Activated T-cell treated with anti-CD3 and anti-CD28 coated beads, Interleukin-2, amount 50 U/mL, for 24 hours (primary cell): ENCODE data around the gene LEMD3.
A peak's percentile ranks its signal among the peaks of the same experiment; 100 is the strongest.

Experiments used
- DNase-seq: peaks from one replicate; pipeline ENCODE4 v3.0.0-alpha.2; 2020
- H3K27ac Mint-ChIP-seq: 2 replicates; pipeline ENCODE4 v1.8.0; 2020; ENCODE audit warnings: mild to moderate bottlenecking, mixed read lengths
- H3K27me3 Mint-ChIP-seq: 2 replicates; pipeline ENCODE4 v1.8.0; 2020; ENCODE audit warnings: mixed read lengths
- H3K36me3 Mint-ChIP-seq: 2 replicates; pipeline ENCODE4 v1.8.0; 2020; ENCODE audit warnings: low read depth, mixed read lengths
- H3K4me1 Mint-ChIP-seq: 2 replicates; pipeline ENCODE4 v1.8.0; 2020; ENCODE audit warnings: low read depth, mixed read lengths
- H3K4me3 Mint-ChIP-seq: 2 replicates; pipeline ENCODE4 v1.8.0; 2020; ENCODE audit warnings: mild to moderate bottlenecking, moderate library complexity, mixed read lengths
- H3K9me3 Mint-ChIP-seq: 2 replicates; pipeline ENCODE4 v1.8.0; 2020; ENCODE audit warnings: mixed read lengths

Gene LEMD3

GRCh38 chr12:65155784-65156183, 13.6 kb upstream of the LEMD3 start:
- H3K27ac Mint-ChIP-seq, result peak overlapping the region; percentile 81
- H3K36me3 Mint-ChIP-seq, result no peaks in the 10 kb centered on the region
- peaks cover 13% of the 10 kb centered on the region for H3K27me3 Mint-ChIP-seq
- no peaks in the 10 kb centered on the region for H3K9me3 Mint-ChIP-seq
- peak overlapping the region; percentile 3 for H3K4me3 Mint-ChIP-seq
- peaks cover 20% of the 10 kb centered on the region for H3K4me1 Mint-ChIP-seq
- no peak for DNase-seq

GRCh38 chr12:65156366-65156841, 13.0 kb upstream of the LEMD3 start:
- H3K27me3 Mint-ChIP-seq, result peaks cover 17% of the 10 kb centered on the region
- peak overlapping the region; percentile 81 for H3K27ac Mint-ChIP-seq
- no peaks in the 10 kb centered on the region for H3K36me3 Mint-ChIP-seq
- DNase-seq, result no peak
- peak overlapping the region; percentile 3 for H3K4me3 Mint-ChIP-seq
- peaks cover 20% of the 10 kb centered on the region for H3K4me1 Mint-ChIP-seq
- no peaks in the 10 kb centered on the region for H3K9me3 Mint-ChIP-seq

- DNase-seq, result no peak
- Mint-ChIP-seq H3K27me3 (peaks cover 21% of the 10 kb centered on the region), H3K9me3 (no peaks in the 10 kb centered on the region), H3K27ac (peak overlapping the region; percentile 81), H3K4me3 (peak overlapping the region; percentile 3), H3K4me1 (peaks cover 18% of the 10 kb centered on the region), H3K36me3 (no peaks in the 10 kb centered on the region)
Measured at GRCh38 chr12:65157091-65157490, 12.3 kb upstream of the LEMD3 start.

GRCh38 chr12:65162609-65163008, 6.8 kb upstream of the LEMD3 start:
- H3K27ac Mint-ChIP-seq, result no peak overlapping the region

GRCh38 chr12:65164244-65164643, 5.1 kb upstream of the LEMD3 start:
- Mint-ChIP-seq H3K4me3 (no peak overlapping the region), H3K36me3 (peaks cover 4% of the 10 kb centered on the region), H3K9me3 (no peaks in the 10 kb centered on the region), H3K27me3 (peaks cover 27% of the 10 kb centered on the region), H3K27ac (no peak overlapping the region), H3K4me1 (peaks cover 10% of the 10 kb centered on the region)
- DNase-seq, result no peak

More at GRCh38 chr12:65162609-65163008, 6.8 kb upstream of the LEMD3 start:
- H3K9me3 Mint-ChIP-seq, result no peaks in the 10 kb centered on the region
- H3K4me3 Mint-ChIP-seq, result no peak overlapping the region
- no peak for DNase-seq
- H3K4me1 Mint-ChIP-seq, result peaks cover 2% of the 10 kb centered on the region
- H3K27me3 Mint-ChIP-seq, result peaks cover 27% of the 10 kb centered on the region
- no peaks in the 10 kb centered on the region for H3K36me3 Mint-ChIP-seq

- Mint-ChIP-seq H3K27ac (no peak overlapping the region), H3K9me3 (no peaks in the 10 kb centered on the region), H3K36me3 (peaks cover 8% of the 10 kb centered on the region), H3K4me1 (peaks cover 11% of the 10 kb centered on the region), H3K4me3 (no peak overlapping the region), H3K27me3 (peaks cover 24% of the 10 kb centered on the region)
- no peak for DNase-seq
Measured at GRCh38 chr12:65164774-65165173, 4.6 kb upstream of the LEMD3 start.

GRCh38 chr12:65168681-65169319, 583 bp upstream of the LEMD3 start:
- Mint-ChIP-seq H3K36me3 (peaks cover 41% of the 10 kb centered on the region), H3K9me3 (no peaks in the 10 kb centered on the region), H3K4me1 (peaks cover 33% of the 10 kb centered on the region), H3K27ac (peak overlapping the region; percentile 99), H3K4me3 (peak overlapping the region; percentile 97), H3K27me3 (no peaks in the 10 kb centered on the region)
- no peak for DNase-seq

- peak; percentile 73 for DNase-seq
- H3K27me3 Mint-ChIP-seq, result no peaks in the 10 kb centered on the region
- H3K4me1 Mint-ChIP-seq, result peaks cover 34% of the 10 kb centered on the region
- peaks cover 41% of the 10 kb centered on the region for H3K36me3 Mint-ChIP-seq
- H3K4me3 Mint-ChIP-seq, result peak overlapping the region; percentile 97
- peak overlapping the region; percentile 91 for H3K27ac Mint-ChIP-seq
- no peaks in the 10 kb centered on the region for H3K9me3 Mint-ChIP-seq
Measured at GRCh38 chr12:65170209-65170881, 962 bp downstream of the LEMD3 start.

GRCh38 chr12:65171073-65171472, 1.7 kb downstream of the LEMD3 start:
- Mint-ChIP-seq H3K4me1 (peaks cover 34% of the 10 kb centered on the region), H3K4me3 (peak overlapping the region; percentile 97), H3K27me3 (no peaks in the 10 kb centered on the region), H3K27ac (peak overlapping the region; percentile 91), H3K36me3 (peaks cover 41% of the 10 kb centered on the region), H3K9me3 (no peaks in the 10 kb centered on the region)
- DNase-seq, result no peak

- no peaks in the 10 kb centered on the region for H3K9me3 Mint-ChIP-seq
- H3K4me3 Mint-ChIP-seq, result peak overlapping the region; percentile 97
- peaks cover 41% of the 10 kb centered on the region for H3K36me3 Mint-ChIP-seq
- peak overlapping the region; percentile 59 for H3K27ac Mint-ChIP-seq
- no peaks in the 10 kb centered on the region for H3K27me3 Mint-ChIP-seq
- DNase-seq, result no peak
- peaks cover 34% of the 10 kb centered on the region for H3K4me1 Mint-ChIP-seq
Measured at GRCh38 chr12:65171870-65172269, 2.5 kb downstream of the LEMD3 start.

- no peak overlapping the region for H3K4me3 Mint-ChIP-seq
- H3K9me3 Mint-ChIP-seq, result no peaks in the 10 kb centered on the region
- H3K4me1 Mint-ChIP-seq, result peaks cover 28% of the 10 kb centered on the region
- no peak for DNase-seq
- no peak overlapping the region for H3K27ac Mint-ChIP-seq
- H3K36me3 Mint-ChIP-seq, result peaks cover 34% of the 10 kb centered on the region
- no peaks in the 10 kb centered on the region for H3K27me3 Mint-ChIP-seq
Measured at GRCh38 chr12:65175385-65175784, 6.0 kb downstream of the LEMD3 start.

- Mint-ChIP-seq H3K27me3 (no peaks in the 10 kb centered on the region), H3K9me3 (no peaks in the 10 kb centered on the region), H3K27ac (no peak overlapping the region), H3K4me1 (peaks cover 54% of the 10 kb centered on the region), H3K36me3 (peaks cover 51% of the 10 kb centered on the region), H3K4me3 (no peak overlapping the region)
- no peak for DNase-seq
Measured at GRCh38 chr12:65182012-65182739, 12.8 kb downstream of the LEMD3 start.

GRCh38 chr12:65184176-65184857, 14.9 kb downstream of the LEMD3 start:
- H3K4me3 Mint-ChIP-seq, result no peak overlapping the region
- no peaks in the 10 kb centered on the region for H3K9me3 Mint-ChIP-seq
- peaks cover 65% of the 10 kb centered on the region for H3K36me3 Mint-ChIP-seq
- no peak for DNase-seq
- H3K4me1 Mint-ChIP-seq, result peaks cover 70% of the 10 kb centered on the region
- no peak overlapping the region for H3K27ac Mint-ChIP-seq
- no peaks in the 10 kb centered on the region for H3K27me3 Mint-ChIP-seq

GRCh38 chr12:65184858-65185229, 15.5 kb downstream of the LEMD3 start:
- Mint-ChIP-seq H3K36me3 (peaks cover 68% of the 10 kb centered on the region), H3K27me3 (no peaks in the 10 kb centered on the region)

More at GRCh38 chr12:65184858-65185229, 15.5 kb downstream of the LEMD3 start:
- peaks cover 74% of the 10 kb centered on the region for H3K4me1 Mint-ChIP-seq
- H3K4me3 Mint-ChIP-seq, result no peak overlapping the region
- no peaks in the 10 kb centered on the region for H3K9me3 Mint-ChIP-seq
- no peak for DNase-seq
- no peak overlapping the region for H3K27ac Mint-ChIP-seq
